DMS53 treated with DMSO at 0.1 percent for 48 hours (cell line): ENCODE results near the gene S100A5.
"Not testable (repeated sequence)": the region's sequence is repeated elsewhere in the genome, so short reads cannot be mapped to it uniquely, and the experiment has no call there.

Source experiments
- DNase-seq: peaks from one replicate; lab custom pipeline; 2025; ENCODE audit not compliant: unreplicated experiment; lab: John Stamatoyannopoulos, UW

The S100A5 gene

DNA sequence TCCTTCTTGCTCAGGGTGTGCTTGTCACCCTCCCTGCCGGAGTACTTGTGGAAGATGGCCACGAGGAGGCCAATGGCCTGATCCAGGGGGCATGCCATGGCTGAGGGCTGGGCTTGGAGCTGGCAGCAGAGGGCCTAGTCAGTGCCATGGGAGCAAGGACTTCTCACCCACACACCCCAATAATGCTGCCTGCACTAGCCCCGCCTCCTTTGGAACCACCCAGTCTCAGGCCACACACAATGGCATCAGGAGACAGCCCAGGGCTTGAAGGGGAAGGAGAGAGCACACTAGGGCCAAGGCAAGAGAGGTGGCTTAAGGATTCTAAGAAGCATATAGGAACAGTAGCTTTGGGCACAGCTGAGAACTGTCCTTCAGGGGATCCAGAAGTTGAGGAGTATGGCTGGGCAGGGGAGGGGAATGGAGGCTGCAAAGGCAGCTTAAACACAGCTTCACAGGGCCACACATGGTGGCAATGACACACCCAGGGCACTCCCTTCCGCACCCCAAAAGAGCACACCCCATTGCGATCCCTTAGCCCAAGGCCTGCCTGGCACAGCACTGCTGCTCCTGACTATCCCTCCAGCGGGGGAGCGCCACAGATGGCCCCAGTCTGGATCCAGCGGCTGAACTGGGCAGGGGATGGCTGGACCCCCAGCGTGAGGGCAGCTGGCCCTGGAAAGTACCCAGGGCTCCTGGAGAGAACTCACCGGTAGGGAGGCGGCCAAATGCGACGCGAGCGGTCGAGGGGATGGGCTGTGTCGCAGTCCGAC lies 5.3 kb downstream of the S100A5 start, which contains the start of gene S100A6:
S100A6 (minus strand) TSS at position 750 of the 770 bp plus-strand sequence; CDS start at position 98, 652 bp downstream.
- DNase-seq, result no peak

DNA sequence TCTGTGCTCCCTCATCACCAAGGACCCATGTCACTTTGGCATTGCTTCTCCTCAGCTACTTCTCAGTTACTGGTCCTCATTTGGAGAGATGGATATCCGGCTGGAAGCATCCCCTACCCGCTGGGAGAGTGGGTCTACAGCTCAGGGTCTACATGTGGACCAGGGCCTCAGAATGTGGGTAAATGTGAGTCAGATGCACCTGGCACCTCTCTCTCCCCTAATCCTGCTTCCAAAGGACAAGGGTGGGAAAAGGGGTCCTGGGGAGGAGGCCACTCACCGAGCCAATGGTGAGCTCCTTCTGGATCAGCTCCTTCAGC lies 5.9 kb downstream of the S100A5 start:
- no peak for DNase-seq

DNA sequence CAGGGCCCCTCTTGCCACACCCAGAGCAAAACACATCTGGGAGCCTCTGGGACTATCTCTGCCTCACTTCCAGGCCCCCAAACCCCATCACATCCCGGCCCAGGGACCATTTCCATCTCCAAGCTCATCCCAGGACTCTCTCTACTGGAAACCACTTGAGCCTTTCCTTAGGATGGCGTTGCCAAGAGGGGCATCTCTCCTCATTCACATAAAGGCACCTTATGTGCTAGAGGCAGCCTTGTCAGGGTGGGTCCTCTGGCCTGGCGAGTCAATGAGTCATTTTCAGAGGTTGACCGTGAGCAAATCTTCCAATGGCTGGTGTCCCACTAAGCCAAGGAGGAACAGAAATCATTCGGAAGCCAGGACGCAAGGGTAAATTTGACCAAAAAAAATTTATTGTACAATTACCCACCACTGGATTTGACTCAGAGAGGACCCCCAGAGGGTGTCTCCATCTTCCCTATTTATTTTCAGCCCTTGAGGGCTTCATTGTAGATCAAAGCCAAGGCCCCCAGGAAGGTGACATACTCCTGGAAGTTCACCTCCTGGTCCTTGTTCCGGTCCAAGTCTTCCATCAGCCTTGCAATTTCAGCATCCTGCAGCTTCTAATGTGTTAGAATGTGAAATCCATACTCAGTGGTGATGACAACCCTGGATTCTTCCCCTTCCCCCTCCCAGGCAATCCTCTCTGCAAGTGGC lies 6.4 kb downstream of the S100A5 start:
- DNase-seq, result no peak

DNA sequence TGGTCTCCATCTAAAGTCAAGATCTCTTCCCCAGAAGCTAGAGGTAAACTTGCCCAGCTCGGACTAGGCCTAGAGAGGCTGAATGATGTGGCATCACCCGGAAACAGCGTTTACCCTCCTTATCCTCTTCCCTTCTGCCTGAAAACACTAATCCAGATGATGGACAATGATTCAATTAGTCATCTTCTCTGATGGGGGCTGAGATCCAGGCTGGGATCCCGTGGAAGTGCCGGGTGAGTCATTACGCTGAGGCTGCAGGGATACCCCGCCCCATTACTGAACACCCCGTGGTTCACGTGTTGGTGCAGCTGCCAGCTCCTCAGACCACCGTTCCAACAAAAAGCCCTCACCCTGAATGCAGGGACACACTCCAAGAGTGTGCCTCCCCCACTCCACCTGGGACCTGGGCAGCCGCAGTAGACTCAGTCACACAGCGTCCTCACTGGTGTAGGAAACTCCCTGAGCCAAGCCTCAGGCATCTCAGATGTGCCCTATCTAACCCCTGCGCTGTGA lies 7.0 kb downstream of the S100A5 start:
- DNase-seq, result peak; percentile 43

DNA sequence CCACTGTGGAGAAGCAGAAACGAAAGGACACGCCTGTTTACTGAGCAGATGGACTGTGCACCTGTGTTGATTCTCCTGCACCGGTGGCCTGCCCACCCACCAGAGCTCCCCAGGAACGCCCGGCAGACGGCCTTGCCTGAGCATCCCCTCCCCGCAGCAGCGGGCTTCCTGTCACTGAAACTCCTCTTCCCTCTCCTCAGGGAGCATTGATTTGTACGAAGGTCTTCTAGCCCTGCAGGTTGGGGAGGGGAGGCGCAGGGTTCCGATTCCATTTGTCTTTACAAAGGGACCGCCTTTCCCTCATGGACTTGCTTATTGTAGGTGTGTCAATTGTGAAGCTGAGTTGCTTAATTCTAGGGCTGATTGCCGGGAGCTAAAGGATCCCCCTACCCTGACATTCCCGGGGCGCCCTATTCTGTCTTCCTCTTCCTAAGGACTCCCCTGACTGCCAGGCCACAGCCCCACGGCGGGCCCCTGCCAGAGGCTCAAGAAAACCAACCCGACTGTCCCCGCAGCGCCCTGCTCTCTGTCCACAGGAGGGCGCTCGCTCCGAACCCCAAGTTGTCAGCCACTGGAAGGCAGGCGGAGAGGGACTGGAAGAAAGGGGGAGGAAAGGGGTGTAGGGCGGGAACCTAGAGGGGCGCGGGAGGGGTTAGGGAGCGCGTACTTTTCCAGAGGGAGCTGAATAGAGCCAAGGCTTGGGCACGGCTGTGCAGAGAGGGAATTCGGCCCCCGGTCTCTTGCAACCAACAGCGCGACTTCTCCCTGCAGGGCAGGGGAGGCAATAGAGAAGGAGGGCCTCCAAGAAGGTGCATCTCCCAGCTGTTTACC lies 7.8 kb downstream of the S100A5 start:
- peak; percentile 85 for DNase-seq

DNA sequence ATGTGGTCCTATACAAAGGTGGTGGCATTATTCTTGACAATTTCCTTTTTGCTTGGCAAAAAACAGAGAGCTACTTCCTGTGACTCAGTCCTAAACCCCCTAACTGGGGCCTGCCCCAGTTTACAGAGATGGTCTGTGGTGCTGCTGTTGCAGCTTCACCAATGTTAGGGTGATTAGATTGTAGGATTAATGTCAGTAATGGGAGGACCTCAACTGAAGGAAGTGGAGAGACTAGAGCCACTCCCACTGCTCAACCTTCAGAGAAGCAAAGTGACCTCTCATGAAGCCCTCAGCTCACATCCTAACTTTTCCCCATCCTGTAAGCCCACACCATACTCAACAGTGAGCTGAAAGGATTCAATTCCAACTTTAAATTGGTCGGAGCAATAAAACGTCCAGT lies 8.6 kb downstream of the S100A5 start:
- DNase-seq, result no peak

DNA sequence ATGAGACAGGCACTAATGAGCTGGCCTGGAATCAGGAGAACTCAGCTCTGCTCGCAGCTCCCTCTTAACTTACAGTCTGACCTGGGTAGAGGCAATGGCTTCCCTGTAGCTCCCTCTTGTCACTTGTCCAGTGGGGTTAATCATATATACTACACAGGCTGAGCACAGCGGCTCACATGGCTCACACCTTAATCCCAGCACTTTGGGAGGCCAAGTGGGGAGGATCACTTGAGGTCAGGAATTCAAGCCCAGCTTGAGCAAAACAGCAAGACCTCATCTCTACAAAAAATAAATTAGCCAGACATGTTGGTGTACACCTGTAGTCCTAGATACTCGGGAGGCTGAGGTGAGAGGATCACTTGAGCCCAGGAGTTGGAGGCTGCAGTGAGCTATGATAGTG lies 9.1 kb downstream of the S100A5 start:
- no peak for DNase-seq

DNA sequence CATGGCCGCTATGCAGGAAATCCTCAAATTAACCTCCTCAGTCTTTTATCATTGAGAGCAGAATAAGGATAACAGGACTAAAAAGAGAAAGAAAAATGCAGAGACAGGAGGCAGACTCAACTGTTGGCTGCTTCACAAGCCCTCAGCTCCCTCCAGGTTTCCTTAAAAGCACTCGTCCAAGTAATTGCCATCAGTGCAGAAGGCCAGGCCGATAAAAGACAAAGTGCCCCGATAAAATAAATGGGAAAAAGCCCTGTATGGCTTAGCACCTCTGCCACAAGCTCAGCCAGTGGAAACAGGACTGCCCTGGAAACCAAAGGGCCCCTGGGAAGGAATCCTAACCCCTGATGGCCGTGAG lies 13.1 kb downstream of the S100A5 start:
- no peak for DNase-seq

DNA sequence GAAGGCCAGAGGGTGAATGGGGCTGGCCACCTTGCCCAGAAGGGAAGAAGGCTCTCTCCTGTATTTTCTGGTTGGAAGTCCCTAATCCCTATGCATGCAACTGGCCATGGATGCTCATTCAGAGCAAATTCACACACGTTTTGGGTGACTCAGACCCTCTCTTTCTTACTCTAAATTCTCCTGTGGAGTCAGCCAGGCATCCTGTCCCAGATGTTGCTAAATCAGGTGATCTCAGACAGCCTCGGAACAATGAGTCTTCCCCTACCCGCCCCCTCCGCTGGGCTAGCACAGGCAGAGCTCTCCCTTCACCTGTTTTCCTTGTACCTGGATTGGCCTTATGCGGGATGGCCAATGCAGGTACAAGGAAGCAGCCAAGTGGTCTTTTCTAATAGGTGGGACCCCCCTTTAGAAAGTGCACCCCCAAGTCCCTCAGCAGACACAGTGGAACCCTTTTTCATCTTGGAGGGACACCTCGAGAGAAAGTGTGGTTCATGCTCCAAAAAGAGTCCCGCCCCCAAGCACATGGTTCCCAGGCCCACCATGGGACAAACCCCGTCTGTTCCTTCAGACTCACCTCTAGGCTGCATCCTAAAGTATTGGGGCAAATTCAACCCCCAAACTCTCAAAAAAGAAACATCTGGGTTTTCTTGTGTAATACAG lies 13.6 kb downstream of the S100A5 start:
- no peak for DNase-seq

DNA sequence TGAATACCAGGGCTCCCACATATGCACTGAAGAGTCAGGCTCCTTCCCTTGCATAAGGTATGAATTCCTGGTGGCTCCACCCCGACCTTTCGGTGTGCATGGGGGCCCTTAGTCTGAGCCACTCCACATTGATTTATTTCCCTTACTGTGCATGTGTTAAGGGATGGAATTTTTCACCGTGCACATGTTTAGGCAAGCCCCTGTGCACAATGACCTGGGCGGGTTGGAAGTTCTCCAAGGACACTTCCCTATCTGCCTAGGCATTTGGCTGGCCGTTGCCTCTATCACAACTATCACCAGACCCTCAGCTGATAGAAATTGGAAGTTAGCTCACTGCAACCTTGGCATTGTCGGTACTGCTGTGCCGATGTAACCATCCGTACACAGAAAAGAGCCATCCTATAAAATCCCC lies 14.6 kb downstream of the S100A5 start:
- no peak for DNase-seq

DNA sequence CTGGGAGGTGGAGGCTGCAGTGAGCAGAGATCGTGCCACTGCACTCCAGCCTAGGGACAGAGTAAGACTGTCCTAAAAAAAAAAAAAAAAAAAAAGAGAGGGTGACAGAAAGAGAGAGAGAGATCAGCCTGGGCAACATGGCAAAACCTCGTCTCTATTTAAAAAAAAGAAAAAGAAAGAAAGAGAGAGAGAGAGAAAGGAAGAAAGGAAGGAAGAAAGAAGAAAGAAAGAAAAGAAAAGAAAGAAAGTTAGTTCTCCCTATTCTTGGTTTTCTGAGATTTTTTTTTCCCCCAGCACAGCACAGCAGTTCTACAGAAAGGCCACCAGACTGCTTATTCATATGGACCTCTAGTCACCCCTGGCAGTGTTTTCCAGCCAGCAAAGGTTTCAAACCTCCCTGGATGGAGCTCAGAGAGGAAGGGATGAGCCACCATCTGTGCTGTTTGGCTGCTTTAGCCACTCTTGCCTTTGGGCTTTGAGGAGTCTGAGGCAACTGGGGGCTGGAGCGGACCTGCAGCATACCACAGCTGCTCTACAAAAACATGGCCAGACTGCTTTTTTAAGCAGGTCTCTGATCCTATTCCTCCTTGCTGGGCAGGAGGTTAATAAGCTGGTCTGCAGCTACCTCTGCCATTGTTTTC lies 15.5 kb downstream of the S100A5 start:
- no peak for DNase-seq

DNA sequence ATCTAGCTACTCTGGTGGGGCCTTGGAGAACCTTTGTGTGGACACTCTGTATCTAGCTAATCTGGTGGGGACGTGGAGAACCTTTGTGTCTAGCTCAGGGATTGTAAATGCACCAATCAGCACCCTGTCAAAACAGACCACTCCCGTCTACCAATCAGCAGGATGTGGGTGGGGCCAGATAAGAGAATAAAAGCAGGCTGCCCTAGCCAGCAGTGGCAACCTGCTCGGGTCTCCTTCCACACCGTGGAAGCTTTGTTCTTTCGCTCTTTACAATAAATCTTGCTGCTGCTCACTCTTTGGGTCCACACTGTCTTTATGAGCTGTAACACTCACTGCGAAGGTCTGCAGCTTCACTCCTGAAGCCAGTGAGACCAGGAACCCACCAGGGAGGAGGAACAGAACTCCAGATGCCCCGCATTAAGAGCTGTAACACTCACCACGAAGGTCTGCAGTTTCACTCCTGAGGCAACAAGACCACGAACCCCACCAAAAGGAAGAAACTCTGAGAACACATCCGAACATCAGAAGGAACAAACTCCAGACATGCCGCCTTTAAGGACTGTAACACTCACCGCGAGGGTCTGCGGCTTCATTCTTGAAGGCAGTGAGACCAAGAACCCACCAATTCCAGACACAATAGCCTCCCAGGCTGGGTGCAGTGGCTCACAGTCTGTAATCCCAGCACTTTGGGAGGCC lies 18.2 kb downstream of the S100A5 start:
- DNase-seq, result not testable (repeated sequence)

DNA sequence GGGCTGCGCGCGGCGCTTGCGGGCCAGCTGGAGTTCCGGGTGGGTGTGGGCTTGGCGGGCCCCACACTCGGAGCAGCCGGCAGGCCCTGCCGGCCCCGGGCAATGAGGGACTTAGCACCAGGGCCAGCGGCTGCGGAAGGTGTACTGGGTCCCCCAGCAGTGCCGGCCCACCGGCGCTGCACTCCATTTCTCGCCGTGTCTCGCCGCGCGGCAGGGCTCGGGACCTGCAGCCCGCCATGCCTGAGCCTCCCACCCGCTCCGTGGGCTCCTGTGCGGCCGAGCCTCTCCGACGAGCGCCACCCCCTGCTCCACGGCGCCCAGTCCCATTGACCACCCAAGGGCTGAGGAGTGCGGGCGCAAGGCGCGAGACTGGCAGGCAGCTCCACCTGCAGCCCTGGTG lies 18.9 kb downstream of the S100A5 start:
- DNase-seq, result not testable (repeated sequence)

DNA sequence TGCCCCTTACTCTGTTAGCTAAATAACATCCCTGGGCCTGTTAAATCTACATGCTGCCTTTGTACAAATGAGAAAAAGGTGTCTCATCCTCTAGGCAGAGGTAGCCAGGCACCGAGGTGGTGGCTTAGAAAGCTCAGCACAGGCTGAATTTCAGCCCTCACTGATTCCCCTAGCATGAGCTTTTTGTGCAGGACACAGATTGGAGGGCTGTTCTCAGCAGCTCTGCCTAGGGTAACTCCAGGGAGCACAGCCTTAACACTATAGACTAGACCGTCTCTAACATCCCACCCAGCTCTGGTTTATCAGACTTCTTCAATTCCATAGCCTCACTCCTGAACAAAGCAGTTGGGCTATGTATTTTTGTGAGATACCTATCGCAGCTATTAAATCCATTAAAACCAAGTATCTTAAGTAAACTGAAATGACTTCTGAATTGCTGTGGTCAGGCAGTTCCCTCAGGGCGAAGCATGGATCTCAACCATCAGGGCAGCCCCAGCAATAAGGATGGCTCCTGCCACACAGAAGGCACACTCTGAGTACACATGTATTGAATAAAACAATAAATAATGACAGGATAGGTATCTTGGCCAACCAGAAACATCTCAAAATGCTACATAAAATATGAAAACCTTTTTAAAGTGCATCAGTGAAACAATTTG lies 19.8 kb downstream of the S100A5 start:
- DNase-seq, result no peak

DNA sequence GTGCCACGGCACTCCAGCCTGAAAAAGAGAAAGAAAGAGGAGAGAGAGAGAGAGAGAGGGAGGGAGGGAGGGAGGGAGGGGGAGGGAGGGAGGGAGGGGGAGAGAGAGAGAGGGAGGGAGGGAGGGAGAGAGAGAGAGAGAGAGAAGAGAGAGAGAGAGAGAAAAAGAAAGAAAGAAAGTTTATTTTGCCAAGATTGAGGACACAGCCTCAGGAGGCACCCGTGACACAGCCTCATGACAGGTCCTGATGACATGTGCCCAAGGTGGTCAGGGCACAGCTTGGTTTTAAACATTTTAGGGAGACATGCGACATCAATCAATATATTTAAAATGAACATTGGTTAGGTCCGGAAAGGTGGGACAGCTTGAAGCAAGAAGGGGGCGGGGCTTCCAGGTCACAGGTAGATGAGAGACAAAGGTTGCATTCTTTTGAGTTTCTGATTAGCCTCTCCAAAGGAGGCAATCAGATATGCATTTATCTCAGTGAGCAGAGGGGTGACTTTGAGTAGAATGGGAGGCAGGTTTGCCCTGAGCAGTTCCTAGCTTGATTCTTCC lies 20.5 kb downstream of the S100A5 start:
- DNase-seq, result not testable (repeated sequence)

DNA sequence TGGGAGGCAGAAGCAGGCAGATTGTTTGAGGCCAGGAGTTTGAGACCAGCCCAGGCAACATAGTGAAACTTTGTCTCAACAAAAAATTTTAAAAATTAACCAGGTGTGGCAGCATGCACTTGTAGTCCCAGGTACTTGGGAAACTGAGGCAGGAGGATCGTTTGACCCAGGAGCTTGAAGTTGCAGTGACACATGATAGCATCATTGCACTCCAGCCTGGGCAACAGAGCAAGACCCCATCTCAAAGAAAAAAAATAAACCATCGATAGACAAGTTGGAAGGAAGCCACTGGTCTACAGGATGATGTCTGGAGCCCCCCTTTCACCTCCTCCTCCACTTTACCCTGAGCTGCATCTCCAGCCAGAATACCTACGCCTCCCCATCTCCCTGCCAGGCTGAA lies 21.5 kb downstream of the S100A5 start:
- DNase-seq, result no peak

DNA sequence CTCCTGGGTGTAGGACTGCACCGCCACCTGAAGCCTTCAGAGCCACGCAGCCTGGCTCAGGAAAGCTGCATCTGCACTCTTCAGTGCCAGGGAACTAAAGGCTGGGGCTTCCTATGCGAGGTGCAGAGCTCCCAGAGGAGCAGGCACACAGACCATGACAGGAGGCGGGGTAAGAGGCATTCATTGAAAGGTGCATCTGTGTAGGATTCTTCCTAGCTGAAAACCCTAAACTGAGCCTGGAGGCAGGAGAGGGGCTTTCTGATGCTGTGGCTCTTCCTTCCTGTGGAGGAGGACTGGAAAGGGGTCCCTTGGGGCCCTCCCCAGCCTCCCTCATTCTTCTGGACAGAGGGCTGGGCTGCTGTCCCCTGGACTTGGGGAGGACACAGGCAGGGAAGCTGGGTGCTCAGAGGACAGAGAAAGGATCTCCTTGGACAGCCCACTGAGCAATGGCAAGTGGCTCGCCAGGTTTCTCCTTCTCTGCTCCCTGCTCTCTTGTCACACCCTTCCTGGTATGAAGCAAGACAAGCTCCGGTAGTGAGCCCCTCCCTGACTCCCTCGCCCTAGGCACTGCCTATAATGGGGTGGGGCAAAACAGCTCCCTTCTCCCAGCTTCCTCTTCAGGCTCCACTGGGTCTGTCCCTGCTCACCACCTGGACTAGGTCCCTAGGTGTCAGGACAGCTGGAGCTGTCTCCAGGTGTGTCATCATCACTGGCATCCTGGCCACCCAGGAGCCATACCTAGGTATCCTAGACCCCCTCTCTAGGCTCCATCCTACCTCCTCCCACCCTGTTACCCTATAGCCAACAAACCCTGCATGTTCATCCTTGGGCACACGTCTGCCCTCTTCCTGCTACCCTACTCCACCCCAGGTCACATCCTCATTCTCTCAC lies 25.0 kb downstream of the S100A5 start:
- peak; percentile 56 for DNase-seq

DNA sequence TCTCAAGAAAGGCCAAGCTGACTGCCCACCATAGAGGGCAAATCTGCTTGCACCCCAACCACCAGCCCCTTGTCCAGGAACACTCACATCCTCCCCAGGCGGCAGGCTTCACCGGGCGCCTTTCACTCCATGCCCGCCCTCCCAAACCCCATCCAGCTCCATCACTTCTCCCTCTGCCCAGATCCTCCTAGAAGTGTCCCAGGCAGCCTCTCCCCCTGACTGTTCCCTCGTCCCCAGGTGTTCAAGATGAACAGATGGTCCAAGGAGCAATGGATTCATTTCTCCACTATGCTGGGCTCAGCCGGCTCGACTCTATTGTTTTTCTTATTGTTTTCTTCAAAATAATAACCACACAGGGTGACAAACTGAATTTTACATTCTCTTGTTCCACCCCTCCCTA lies 27.1 kb downstream of the S100A5 start:
- no peak for DNase-seq
